ENCODE measurements around the gene NFU1. TPM values are rescaled to one million over a fixed set of nuclear protein-coding genes. Genes with fewer than 3 reads are reported as not detected.

Gene NFU1
- polyA plus RNA-seq, 1 donor (not counting 4 experiments of a cell fraction or from before 2014, with no cell fraction given) = 53.7 TPM

DNA sequence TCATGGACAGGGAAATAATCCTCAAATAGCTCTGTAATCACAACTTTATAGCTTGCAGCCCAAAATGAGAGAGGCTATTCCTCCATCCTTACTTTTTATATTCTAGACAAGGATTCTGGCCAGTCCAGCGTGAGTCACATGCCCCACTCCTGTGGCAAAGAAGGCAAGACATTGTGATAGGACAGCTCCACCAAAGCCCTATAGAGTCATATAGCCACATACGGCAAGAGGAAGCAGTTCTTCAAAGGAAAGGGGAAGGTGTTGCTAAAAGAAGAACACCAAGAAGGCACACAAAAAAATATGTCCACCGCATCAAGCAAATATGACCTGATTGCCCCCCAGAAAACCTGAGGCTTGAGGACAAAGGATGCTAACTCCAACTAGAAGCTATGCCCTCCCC lies 46.8 kb downstream of the NFU1 start:
- Histone ChIP-seq H3K4me2 (ENCODE audit: control insufficient read depth, extremely low read depth, insufficient read depth, low read depth, low read length) (no peak overlapping the region), H3K9me1 (ENCODE audit: control insufficient read depth, extremely low read depth, insufficient read depth, low read length) (no peaks in the 10 kb centered on the region), H3K9me3 (ENCODE audit: control insufficient read depth, low read depth, low read length) (no peaks in the 10 kb centered on the region), H3K27ac (ENCODE audit: control insufficient read depth, insufficient read depth, low read length) (no peak overlapping the region), H3K4me3 (ENCODE audit: control insufficient read depth in 2 of 3, extremely low read depth in 1 of 3, insufficient read depth in 2 of 3, low read depth in 1 of 3, low read length in 3 of 3) (no peak overlapping the region), H3K79me2 (ENCODE audit: control insufficient read depth, insufficient read depth, low read length) (peaks cover 14% of the 10 kb centered on the region), H4K20me1 (ENCODE audit: control insufficient read depth, extremely low read depth, insufficient read depth, low read length) (no peaks in the 10 kb centered on the region), H3K9ac (ENCODE audit: control insufficient read depth, extremely low read depth, insufficient read depth, low read length) (no peak overlapping the region), H3K4me1 (ENCODE audit: control insufficient read depth, extremely low read depth, insufficient read depth, low read length) (peaks cover 14% of the 10 kb centered on the region), H3K36me3 (ENCODE audit: control insufficient read depth in 2 of 2, extremely low read depth in 1 of 2, insufficient read depth in 2 of 2, low read length in 2 of 2) (no peaks in the 10 kb centered on the region), H2AFZ (ENCODE audit: control insufficient read depth, low read length) (no peak overlapping the region), H3K27me3 (ENCODE audit: control insufficient read depth, extremely low read depth, insufficient read depth, low read length) (no peaks in the 10 kb centered on the region)
- no peak for FAIRE-seq
- dilution Hi-C loops (cut with MboI; ENCODE audit: extremely low pct_ligation_motif_present, low sequenced_read_pairs) = no loop called here
- no peak for DNase-seq (ENCODE audit: low read depth, low spot score)
- no peak for TF ChIP-seq EZH2 (IDR thresholded peaks at IDR 0.05; ENCODE audit: low read length)
- TF ChIP-seq, protein P1, sequence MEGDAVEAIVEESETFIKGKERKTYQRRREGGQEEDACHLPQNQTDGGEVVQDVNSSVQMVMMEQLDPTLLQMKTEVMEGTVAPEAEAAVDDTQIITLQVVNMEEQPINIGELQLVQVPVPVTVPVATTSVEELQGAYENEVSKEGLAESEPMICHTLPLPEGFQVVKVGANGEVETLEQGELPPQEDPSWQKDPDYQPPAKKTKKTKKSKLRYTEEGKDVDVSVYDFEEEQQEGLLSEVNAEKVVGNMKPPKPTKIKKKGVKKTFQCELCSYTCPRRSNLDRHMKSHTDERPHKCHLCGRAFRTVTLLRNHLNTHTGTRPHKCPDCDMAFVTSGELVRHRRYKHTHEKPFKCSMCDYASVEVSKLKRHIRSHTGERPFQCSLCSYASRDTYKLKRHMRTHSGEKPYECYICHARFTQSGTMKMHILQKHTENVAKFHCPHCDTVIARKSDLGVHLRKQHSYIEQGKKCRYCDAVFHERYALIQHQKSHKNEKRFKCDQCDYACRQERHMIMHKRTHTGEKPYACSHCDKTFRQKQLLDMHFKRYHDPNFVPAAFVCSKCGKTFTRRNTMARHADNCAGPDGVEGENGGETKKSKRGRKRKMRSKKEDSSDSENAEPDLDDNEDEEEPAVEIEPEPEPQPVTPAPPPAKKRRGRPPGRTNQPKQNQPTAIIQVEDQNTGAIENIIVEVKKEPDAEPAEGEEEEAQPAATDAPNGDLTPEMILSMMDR (optimal IDR thresholded peaks at IDR 0.05 in 1 of 3, IDR thresholded peaks at IDR 0.05 in 1 of 3, conservative IDR thresholded peaks at IDR 0.05 in 1 of 3; ENCODE audit: extremely low read depth in 1 of 3, insufficient read depth in 2 of 3, low read length in 3 of 3) = no peak

DNA sequence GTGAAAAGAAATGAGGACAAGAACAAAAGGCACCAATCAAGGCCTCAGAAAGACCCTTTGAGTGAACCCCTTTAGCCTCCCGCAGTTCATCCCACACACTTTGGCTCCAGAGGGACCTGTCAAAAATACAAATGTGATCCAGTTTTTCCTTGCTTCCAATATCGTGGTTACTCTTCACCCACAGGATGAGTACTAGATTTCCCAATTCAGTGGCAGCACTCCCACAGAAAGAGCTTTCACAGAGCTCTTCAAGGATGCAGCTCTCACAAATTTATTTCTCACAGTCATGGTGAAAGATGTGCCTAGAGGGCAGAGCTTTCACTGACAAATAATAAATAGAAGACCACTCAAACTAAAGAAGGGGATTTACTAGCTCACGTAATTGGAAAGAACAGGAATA lies 47.2 kb downstream of the NFU1 start:
- peaks cover 16% of the 10 kb centered on the region for H3K4me1 ChIP-seq (ENCODE audit: control insufficient read depth, extremely low read depth, insufficient read depth, low read length)
- H3K27me3 ChIP-seq (ENCODE audit: control insufficient read depth, extremely low read depth, insufficient read depth, low read length) = no peaks in the 10 kb centered on the region
- no peak overlapping the region for H2AFZ ChIP-seq (ENCODE audit: control insufficient read depth, low read length)
- H3K9me1 ChIP-seq (ENCODE audit: control insufficient read depth, extremely low read depth, insufficient read depth, low read length) = no peaks in the 10 kb centered on the region
- FAIRE-seq = no peak
- no peak overlapping the region for H3K4me3 ChIP-seq (ENCODE audit: control insufficient read depth in 2 of 3, extremely low read depth in 1 of 3, insufficient read depth in 2 of 3, low read depth in 1 of 3, low read length in 3 of 3)
- dilution Hi-C loops (cut with MboI; ENCODE audit: extremely low pct_ligation_motif_present, low sequenced_read_pairs) = no loop called here
- H4K20me1 ChIP-seq (ENCODE audit: control insufficient read depth, extremely low read depth, insufficient read depth, low read length) = no peaks in the 10 kb centered on the region
- TF ChIP-seq, protein P1 (optimal IDR thresholded peaks at IDR 0.05 in 1 of 3, IDR thresholded peaks at IDR 0.05 in 1 of 3, conservative IDR thresholded peaks at IDR 0.05 in 1 of 3; ENCODE audit: extremely low read depth in 1 of 3, insufficient read depth in 2 of 3, low read length in 3 of 3) = no peak
- TF ChIP-seq EZH2 (IDR thresholded peaks at IDR 0.05; ENCODE audit: low read length) = no peak
- H3K27ac ChIP-seq (ENCODE audit: control insufficient read depth, insufficient read depth, low read length) = no peak overlapping the region
- H3K79me2 ChIP-seq (ENCODE audit: control insufficient read depth, insufficient read depth, low read length) = peaks cover 17% of the 10 kb centered on the region
- H3K9ac ChIP-seq (ENCODE audit: control insufficient read depth, extremely low read depth, insufficient read depth, low read length) = no peak overlapping the region
- no peak for DNase-seq (ENCODE audit: low read depth, low spot score)
- H3K9me3 ChIP-seq (ENCODE audit: control insufficient read depth, low read depth, low read length) = no peaks in the 10 kb centered on the region
- H3K4me2 ChIP-seq (ENCODE audit: control insufficient read depth, extremely low read depth, insufficient read depth, low read depth, low read length) = no peak overlapping the region
- H3K36me3 ChIP-seq (ENCODE audit: control insufficient read depth in 2 of 2, extremely low read depth in 1 of 2, insufficient read depth in 2 of 2, low read length in 2 of 2) = no peaks in the 10 kb centered on the region
